Stimulated activated CD4-positive, alpha-beta T cell treated with anti-CD3 and anti-CD28 coated beads, Interleukin-12 subunit alpha, Interleukin-12 subunit beta, amount 100 ng/mL, for 24 hours (primary cell): ENCODE data around the gene PLEKHN1.
"Not testable (repeated sequence)": the region's sequence is repeated elsewhere in the genome, so short reads cannot be mapped to it uniquely, and the experiment has no call there.

ENCODE experiments used
- DNase-seq, 2 experiments: peaks; one replicate each; pipeline ENCODE4 v3.0.0-alpha.2; 2020; ENCODE audit warnings: low read depth in 2 of 2

PLEKHN1 gene

GRCh38 chr1:942411-942821 lies 23.9 kb upstream of the PLEKHN1 start:
- no peak for DNase-seq

GRCh38 chr1:942864-943533 lies 23.3 kb upstream of the PLEKHN1 start:
- no peak for DNase-seq

GRCh38 chr1:943545-944340 lies 22.5 kb upstream of the PLEKHN1 start:
- DNase-seq = no peak

GRCh38 chr1:944341-945325 lies 21.6 kb upstream of the PLEKHN1 start:
- no peak for DNase-seq

GRCh38 chr1:945688-946556 lies 20.4 kb upstream of the PLEKHN1 start:
- DNase-seq = no peak

- not testable (repeated sequence) for DNase-seq
Observed at GRCh38 chr1:946811-947210, 19.5 kb upstream of the PLEKHN1 start.

GRCh38 chr1:947958-948357 lies 18.3 kb upstream of the PLEKHN1 start:
- no peak for DNase-seq

- DNase-seq = no peak
Observed at GRCh38 chr1:950268-950667, 16.0 kb upstream of the PLEKHN1 start.

GRCh38 chr1:950881-951280 lies 15.4 kb upstream of the PLEKHN1 start:
- DNase-seq = no peak

GRCh38 chr1:951364-951763 lies 14.9 kb upstream of the PLEKHN1 start:
- DNase-seq = no peak

GRCh38 chr1:952201-952600 lies 14.1 kb upstream of the PLEKHN1 start:
- DNase-seq = no peak

- DNase-seq = no peak
Observed at GRCh38 chr1:952603-953002, 13.7 kb upstream of the PLEKHN1 start.

- DNase-seq = no peak
Observed at GRCh38 chr1:953524-954320, 12.6 kb upstream of the PLEKHN1 start.

- DNase-seq = no peak
Observed at GRCh38 chr1:954927-955326, 11.4 kb upstream of the PLEKHN1 start.

GRCh38 chr1:955474-955873 lies 10.8 kb upstream of the PLEKHN1 start:
- no peak for DNase-seq

- no peak for DNase-seq
Observed at GRCh38 chr1:956636-957035, 9.6 kb upstream of the PLEKHN1 start.

GRCh38 chr1:958823-959730 lies 7.2 kb upstream of the PLEKHN1 start, which contains the start of gene NOC2L:
NOC2L (minus strand) TSS chr1:959256; CDS start chr1:959240, 16 bp downstream.
- peak; percentile 97 to 98 for DNase-seq

GRCh38 chr1:959731-960362 lies 6.4 kb upstream of the PLEKHN1 start:
- DNase-seq = no peak
